HCT116 (cell line): Measurements from ENCODE around the gene RTF1. TPM values are rescaled to one million over a fixed set of nuclear protein-coding genes. Genes with fewer than 3 reads are reported as not detected.
A peak's percentile ranks its signal among the peaks of the same experiment; 100 is the strongest.

Experiments
- ATAC-seq: fragments of 200-7000 bp; cut with Tn5 transposase; 2 replicates; pipeline ENCODE4 v1.9.1; 2020; ENCODE audit warnings: mild to moderate bottlenecking, moderate library complexity
- BruUV-seq: library from RNA; stranded (reverse); fragments of 400-500 nt; replicated peaks from 2 replicates; lab custom pipeline; 2021; lab: Mats Ljungman, UMichigan
- CTCF ChIA-PET: fragments of 300-600 bp; sonication (Branson Sonifier 250); formaldehyde crosslinking; loops from one replicate; lab custom pipeline; 2021; ENCODE audit warnings: antibody characterized with exemption; lab: Charles Lee
- POLR2A ChIA-PET: fragments of 300-600, 350-600 bp; sonication (Branson Sonifier 250); formaldehyde crosslinking; loops from one replicate; lab custom pipeline; 2021; ENCODE audit warnings: antibody characterized with exemption; lab: Charles Lee
- RAD21 ChIA-PET, 2 experiments: fragments of 300-600 bp; sonication (Branson Sonifier 250); formaldehyde crosslinking; loops; one replicate each; lab custom pipeline; 2023; ENCODE audit warnings: low total read pairs in 2 of 2; ENCODE audit not compliant: uncharacterized antibody in 2 of 2, unreplicated experiment in 2 of 2, low non-redundant PET in 1 of 2; lab: Charles Lee
- DNase-seq: peaks from one replicate; pipeline ENCODE4 v3.0.0-alpha.2; 2010; ENCODE audit warnings: low read depth, low spot score
- H2AFZ ChIP-seq: fragments of 200-600 bp; shearing (Covaris generic), sonication (generic); 2 replicates; pipeline ENCODE4 v1.6.1; 2017; ENCODE audit warnings: low read depth, mixed run types, mixed read lengths, antibody characterized with exemption, low read length; ENCODE audit not compliant: poor library complexity, severe bottlenecking
- H3K27ac ChIP-seq: 2 replicates; pipeline ENCODE4 v1.5.1; 2012; ENCODE audit warnings: low read depth, low read length
- H3K27me3 ChIP-seq: fragments of 200-600 bp; sonication (generic); 2 replicates; pipeline ENCODE4 v1.6.1; 2016; ENCODE audit warnings: mixed run types, low read length, mixed read lengths; ENCODE audit not compliant: insufficient read depth
- H3K36me3 ChIP-seq, 2 experiments: fragments of 200-500 bp in 1 of 2; fragments of 200-600 bp in 1 of 2; sonication (Bioruptor generic) in 1 of 2; sonication (generic) in 1 of 2; 2 replicates each; pipeline versions ENCODE4 v1.5.1 to v1.6.1; 2014 to 2016; ENCODE audit warnings: low read length in 2 of 2, inconsistent platforms in 1 of 2, mixed read lengths in 1 of 2, mixed run types in 1 of 2; ENCODE audit not compliant: insufficient read depth in 2 of 2, control insufficient read depth in 1 of 2
- H3K4me1 ChIP-seq, 2 experiments: fragments of 200-600 bp in 1 of 2; sonication (generic) in 1 of 2; 2 replicates each; pipeline versions ENCODE4 v1.5.1 to v1.6.1; 2012 to 2017; ENCODE audit warnings: low read length in 2 of 2, inconsistent platforms in 1 of 2, mild to moderate bottlenecking in 1 of 2, mixed read lengths in 1 of 2, mixed run types in 1 of 2, moderate library complexity in 1 of 2; ENCODE audit not compliant: insufficient read depth in 2 of 2, control insufficient read depth in 1 of 2
- H3K4me2 ChIP-seq: fragments of 200-600 bp; sonication (generic); 2 replicates; pipeline ENCODE4 v1.6.1; 2017; ENCODE audit warnings: mixed run types, low read length, mixed read lengths
- H3K4me3 ChIP-seq, 2 experiments: fragments of 200-600 bp in 1 of 2; sonication (generic) in 1 of 2; replicated peaks in 1 of 2; 2 replicates each; pipeline ENCODE4 v1.5.1; 2011 to 2016; ENCODE audit warnings: low read length in 2 of 2, control low read depth in 1 of 2, low read depth in 1 of 2, mild to moderate bottlenecking in 1 of 2, mixed read lengths in 1 of 2, mixed run types in 1 of 2
- H3K79me2 ChIP-seq: fragments of 200-600 bp; sonication (generic); 2 replicates; pipeline ENCODE4 v1.6.1; 2017; ENCODE audit warnings: mild to moderate bottlenecking, mixed run types, low read length, moderate library complexity, mixed read lengths; ENCODE audit not compliant: insufficient read depth
- H3K9ac ChIP-seq: fragments of 200-600 bp; sonication (generic); 2 replicates; pipeline ENCODE4 v1.6.1; 2016; ENCODE audit warnings: low read length, mixed read lengths
- H3K9me2 ChIP-seq: fragments of 200-600 bp; sonication (generic), shearing (Covaris generic); 2 replicates; pipeline ENCODE4 v1.6.1; 2017; ENCODE audit warnings: mixed run types, mild to moderate bottlenecking, moderate library complexity; ENCODE audit not compliant: insufficient read depth
- H3K9me3 ChIP-seq, 2 experiments: fragments of 200-500 bp in 1 of 2; fragments of 200-600 bp in 1 of 2; sonication (Bioruptor generic) in 1 of 2; sonication (generic) in 1 of 2; 2 replicates each; pipeline ENCODE4 v1.6.1; 2014 to 2017; ENCODE audit warnings: low read length in 2 of 2, mixed read lengths in 2 of 2, inconsistent platforms in 1 of 2, low read depth in 1 of 2, mild to moderate bottlenecking in 1 of 2, mixed run types in 1 of 2, moderate library complexity in 1 of 2; ENCODE audit not compliant: control insufficient read depth in 1 of 2, insufficient read depth in 1 of 2
- H4K20me1 ChIP-seq: fragments of 200-600 bp; sonication (generic), shearing (Covaris generic); 2 replicates; pipeline ENCODE4 v1.6.1; 2017; ENCODE audit warnings: mixed run types, mild to moderate bottlenecking, moderate library complexity; ENCODE audit not compliant: insufficient read depth
- CBX3 ChIP-seq: IDR thresholded peaks from 2 replicates; pipeline ENCODE4 v1.6.1; 2012; ENCODE audit warnings: low read depth
- CEBPB ChIP-seq: IDR thresholded peaks from 2 replicates; pipeline ENCODE4 v1.6.1; 2012; ENCODE audit warnings: low read depth
- EGR1 ChIP-seq: IDR thresholded peaks from 2 replicates; pipeline ENCODE4 v1.6.1; 2012; ENCODE audit warnings: low read depth
- ELF1 ChIP-seq: IDR thresholded peaks from 2 replicates; pipeline ENCODE4 v1.6.1; 2012; ENCODE audit warnings: low read depth, borderline replicate concordance
- EZH2phosphoT487 ChIP-seq: fragments of 200-600 bp; IDR thresholded peaks from 2 replicates; pipeline ENCODE4 v1.6.1; 2018; ENCODE audit warnings: antibody characterized with exemption, borderline replicate concordance
- JUND ChIP-seq: IDR thresholded peaks from 2 replicates; pipeline ENCODE4 v1.6.1; 2012
- POLR2AphosphoS5 ChIP-seq: IDR thresholded peaks from 2 replicates; pipeline ENCODE4 v1.6.1; 2011; ENCODE audit warnings: mild to moderate bottlenecking, low read depth, low read length, moderate library complexity
- RAD21 ChIP-seq: IDR thresholded peaks from 2 replicates; pipeline ENCODE4 v1.6.1; 2012; ENCODE audit warnings: low read depth, mild to moderate bottlenecking
- SIN3A ChIP-seq: IDR thresholded peaks from 2 replicates; pipeline ENCODE4 v1.6.1; 2012; ENCODE audit warnings: low read depth
- SP1 ChIP-seq: IDR thresholded peaks from 2 replicates; pipeline ENCODE4 v1.6.1; 2012; ENCODE audit warnings: low read depth
- TCF7L2 ChIP-seq: IDR thresholded peaks from 2 replicates; pipeline ENCODE4 v1.7.0; 2011; ENCODE audit warnings: borderline replicate concordance, inconsistent platforms; ENCODE audit not compliant: insufficient read depth, insufficient read length; ENCODE audit errors: extremely low read depth
- YY1 ChIP-seq: IDR thresholded peaks from 2 replicates; pipeline ENCODE4 v1.6.1; 2011; ENCODE audit warnings: low read length, low read depth, moderate library complexity, mild to moderate bottlenecking; ENCODE audit not compliant: insufficient replicate concordance; ENCODE audit errors: extremely low read depth
- ZFX ChIP-seq: fragments of 450-650 bp; IDR thresholded peaks from 2 replicates; pipeline ENCODE4 v1.6.1; 2017
- intact Hi-C: fragments of 100-400 bp; cut with micrococcal nuclease; formaldehyde crosslinking; loops from 2 replicates; pipeline ENCODE4 v1.10.0; 2022
- total RNA-seq: library from RNA; stranded (reverse); gene quantifications from one replicate; pipeline ENCODE4 v1.2.1, GENCODE V29; 2021; ENCODE audit not compliant: unreplicated experiment
- TF ChIP-seq, protein P1 (sequence below): IDR thresholded peaks from 2 replicates; pipeline ENCODE4 v1.6.1; 2011; ENCODE audit warnings: mild to moderate bottlenecking, low read length, moderate library complexity; ENCODE audit not compliant: insufficient replicate concordance; ENCODE audit errors: extremely low read depth
- TF ChIP-seq, protein P2 (sequence below): IDR thresholded peaks from 2 replicates; pipeline ENCODE4 v1.6.1; 2012; ENCODE audit warnings: low read depth
- TF ChIP-seq, protein P3 (sequence below): IDR thresholded peaks from 2 replicates; pipeline ENCODE4 v1.6.1; 2012

Gene RTF1
- total RNA-seq, 1 experiment from 2014 or later: 27.5 TPM

DNA sequence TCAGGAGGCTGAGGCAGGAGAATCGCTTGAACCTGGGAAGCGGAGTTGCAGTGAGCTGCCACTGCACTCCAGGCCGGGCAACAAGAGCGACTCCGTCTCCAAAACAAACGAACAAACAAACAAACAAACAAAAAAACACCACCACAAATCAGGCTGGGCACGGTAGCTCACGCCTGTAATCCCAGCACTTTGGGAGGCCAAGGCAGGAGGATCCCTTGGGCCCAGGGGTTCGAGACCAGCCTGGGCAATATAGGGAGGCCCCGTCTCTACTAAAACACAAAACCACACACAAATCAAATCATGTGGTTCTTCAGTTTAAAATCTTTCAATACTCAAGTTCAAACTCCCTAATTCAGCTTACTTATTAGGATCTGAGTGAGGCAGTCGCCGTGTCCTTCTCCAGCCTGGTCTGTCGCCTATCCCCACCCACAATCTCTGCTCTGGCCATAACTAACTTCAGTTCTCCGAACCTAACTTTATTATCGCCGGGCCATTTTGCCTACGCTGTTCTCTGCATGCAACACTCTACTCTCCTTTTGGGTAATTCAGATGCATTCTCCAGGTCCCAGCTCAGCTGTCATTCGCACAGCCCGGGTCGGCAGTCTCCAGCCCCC lies 660 bp upstream of the RTF1 start:
- Histone ChIP-seq H2AFZ (peak overlapping the region; percentile 21), H3K9me2 (no peaks in the 10 kb centered on the region), H3K27ac (peak overlapping the region; percentile 41), H3K79me2 (peaks cover 54% of the 10 kb centered on the region), H3K36me3 (no peaks in the 10 kb centered on the region), H4K20me1 (peaks cover 13% of the 10 kb centered on the region; the same call in 1 of the 2 replicates), H3K9me3 (no peaks in the 10 kb centered on the region)
- ATAC-seq (peak; percentile 37), DNase-seq (no peak)
- POLR2A ChIA-PET: no interaction called here
- RAD21 ChIA-PET: interaction anchor here in 1 of 2 experiments (0.7 kb wide), 2 partner anchors 64 to 79 kb away, joined by 3 read pairs; no protein-coding TSS in a partner anchor
- TSS peak; percentile 94 for BruUV-seq
- TF ChIP-seq, protein P1, sequence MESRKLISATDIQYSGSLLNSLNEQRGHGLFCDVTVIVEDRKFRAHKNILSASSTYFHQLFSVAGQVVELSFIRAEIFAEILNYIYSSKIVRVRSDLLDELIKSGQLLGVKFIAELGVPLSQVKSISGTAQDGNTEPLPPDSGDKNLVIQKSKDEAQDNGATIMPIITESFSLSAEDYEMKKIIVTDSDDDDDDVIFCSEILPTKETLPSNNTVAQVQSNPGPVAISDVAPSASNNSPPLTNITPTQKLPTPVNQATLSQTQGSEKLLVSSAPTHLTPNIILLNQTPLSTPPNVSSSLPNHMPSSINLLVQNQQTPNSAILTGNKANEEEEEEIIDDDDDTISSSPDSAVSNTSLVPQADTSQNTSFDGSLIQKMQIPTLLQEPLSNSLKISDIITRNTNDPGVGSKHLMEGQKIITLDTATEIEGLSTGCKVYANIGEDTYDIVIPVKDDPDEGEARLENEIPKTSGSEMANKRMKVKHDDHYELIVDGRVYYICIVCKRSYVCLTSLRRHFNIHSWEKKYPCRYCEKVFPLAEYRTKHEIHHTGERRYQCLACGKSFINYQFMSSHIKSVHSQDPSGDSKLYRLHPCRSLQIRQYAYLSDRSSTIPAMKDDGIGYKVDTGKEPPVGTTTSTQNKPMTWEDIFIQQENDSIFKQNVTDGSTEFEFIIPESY: no peak
- TF ChIP-seq RAD21 (no peak), CEBPB (no peak), ZFX (no peak), TCF7L2 (no peak), CBX3 (no peak), SP1 (no peak), ELF1 (no peak), POLR2AphosphoS5 (no peak), EGR1 (no peak), YY1 (no peak), SIN3A (no peak), EZH2phosphoT487 (no peak), JUND (no peak)
- TF ChIP-seq, protein P2, sequence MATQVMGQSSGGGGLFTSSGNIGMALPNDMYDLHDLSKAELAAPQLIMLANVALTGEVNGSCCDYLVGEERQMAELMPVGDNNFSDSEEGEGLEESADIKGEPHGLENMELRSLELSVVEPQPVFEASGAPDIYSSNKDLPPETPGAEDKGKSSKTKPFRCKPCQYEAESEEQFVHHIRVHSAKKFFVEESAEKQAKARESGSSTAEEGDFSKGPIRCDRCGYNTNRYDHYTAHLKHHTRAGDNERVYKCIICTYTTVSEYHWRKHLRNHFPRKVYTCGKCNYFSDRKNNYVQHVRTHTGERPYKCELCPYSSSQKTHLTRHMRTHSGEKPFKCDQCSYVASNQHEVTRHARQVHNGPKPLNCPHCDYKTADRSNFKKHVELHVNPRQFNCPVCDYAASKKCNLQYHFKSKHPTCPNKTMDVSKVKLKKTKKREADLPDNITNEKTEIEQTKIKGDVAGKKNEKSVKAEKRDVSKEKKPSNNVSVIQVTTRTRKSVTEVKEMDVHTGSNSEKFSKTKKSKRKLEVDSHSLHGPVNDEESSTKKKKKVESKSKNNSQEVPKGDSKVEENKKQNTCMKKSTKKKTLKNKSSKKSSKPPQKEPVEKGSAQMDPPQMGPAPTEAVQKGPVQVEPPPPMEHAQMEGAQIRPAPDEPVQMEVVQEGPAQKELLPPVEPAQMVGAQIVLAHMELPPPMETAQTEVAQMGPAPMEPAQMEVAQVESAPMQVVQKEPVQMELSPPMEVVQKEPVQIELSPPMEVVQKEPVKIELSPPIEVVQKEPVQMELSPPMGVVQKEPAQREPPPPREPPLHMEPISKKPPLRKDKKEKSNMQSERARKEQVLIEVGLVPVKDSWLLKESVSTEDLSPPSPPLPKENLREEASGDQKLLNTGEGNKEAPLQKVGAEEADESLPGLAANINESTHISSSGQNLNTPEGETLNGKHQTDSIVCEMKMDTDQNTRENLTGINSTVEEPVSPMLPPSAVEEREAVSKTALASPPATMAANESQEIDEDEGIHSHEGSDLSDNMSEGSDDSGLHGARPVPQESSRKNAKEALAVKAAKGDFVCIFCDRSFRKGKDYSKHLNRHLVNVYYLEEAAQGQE: no peak
- TF ChIP-seq, protein P3, sequence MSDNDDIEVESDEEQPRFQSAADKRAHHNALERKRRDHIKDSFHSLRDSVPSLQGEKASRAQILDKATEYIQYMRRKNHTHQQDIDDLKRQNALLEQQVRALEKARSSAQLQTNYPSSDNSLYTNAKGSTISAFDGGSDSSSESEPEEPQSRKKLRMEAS: no peak
- TF ChIP-seq, all 23 proteins: peak for 0
- H3K4me1 ChIP-seq: peaks cover 2 to 14% of the 10 kb centered on the region in 2 experiments; a peak in 3 of 4 replicates
- CTCF ChIA-PET: no interaction called here
- no peaks in the 10 kb centered on the region for H3K27me3 ChIP-seq
- H3K4me2 ChIP-seq: peak overlapping the region; percentile 94
- intact Hi-C loops: no loop called here
- peak overlapping the region; percentile 75 to 90 for H3K4me3 ChIP-seq
- peak overlapping the region; percentile 70 for H3K9ac ChIP-seq
